PC-3 (cell line): ENCODE data around the gene IFT43.

Source experiments
- CTCF ChIP-seq: fragments of 300-600 bp; sonication (generic); conservative IDR thresholded peaks from 2 replicates; pipeline ENCODE4 v1.5.1; 2017; ENCODE audit warnings: antibody characterized with exemption, low read depth, mild to moderate bottlenecking, low read length
- EZH2 ChIP-seq: fragments of 300-600 bp; sonication (generic); IDR thresholded peaks from one replicate; pipeline ENCODE4 v1.6.1; 2017; ENCODE audit warnings: antibody characterized with exemption, mild to moderate bottlenecking, low read length; ENCODE audit not compliant: unreplicated experiment
- EZH2phosphoT487 ChIP-seq: fragments of 300-600 bp; sonication (generic); IDR thresholded peaks from 2 replicates; pipeline ENCODE4 v1.6.1; 2018; ENCODE audit warnings: mild to moderate bottlenecking, antibody characterized with exemption, low read length, borderline replicate concordance

GRCh38 chr14:75983019-75983358, 2.6 kb upstream of the IFT43 start:
- TF ChIP-seq EZH2phosphoT487 (no peak), CTCF (no peak), EZH2 (no peak)
